ENCODE results near the gene PTPRN2. TPM values are rescaled to one million over a fixed set of nuclear protein-coding genes. Genes with fewer than 3 reads are reported as not detected.

PTPRN2 gene
- total and polyA plus RNA-seq, 3 experiments from 2014 or later: 0.33 to 1.2 (median 0.42) TPM

GRCh38 chr7:158397885-158398284 is 189.7 kb downstream of the PTPRN2 start:
- H3K4me1 ChIP-seq (ENCODE audit: insufficient read depth, low read length): no peaks in the 10 kb centered on the region
- H3K4me1 Mint-ChIP-seq: no peaks in the 10 kb centered on the region
- peaks cover 0 to 2% of the 10 kb centered on the region in 2 donors for H3K27me3 Mint-ChIP-seq
- H3K4me3 ChIP-seq (ENCODE audit: low read length): no peak overlapping the region
- CTCF ChIA-PET: interaction anchor here (2.2 kb wide), 1 partner anchor 579 kb away, joined by 7 read pairs; no protein-coding TSS in a partner anchor
- H3K27ac ChIP-seq (ENCODE audit: low read depth, low read length): no peak overlapping the region
- DNase-seq: no peak
- H3K36me3 Mint-ChIP-seq: no peaks in the 10 kb centered on the region
- H3K9me3 Mint-ChIP-seq: peaks cover 5 to 14% (median 8%) of the 10 kb centered on the region in 5 donors
- POLR2A ChIA-PET: no interaction called here
- no peak overlapping the region for H3K4me3 Mint-ChIP-seq
- H3K9me3 ChIP-seq (ENCODE audit: low read length): peaks cover 7% of the 10 kb centered on the region
- H3K36me3 ChIP-seq (ENCODE audit: insufficient read depth, low read length): no peaks in the 10 kb centered on the region
- no peak overlapping the region for H3K27ac Mint-ChIP-seq
- no peaks in the 10 kb centered on the region for H3K27me3 ChIP-seq (ENCODE audit: insufficient read depth, low read length, poor library complexity, severe bottlenecking)

- Histone ChIP-seq H3K27me3 (ENCODE audit: insufficient read depth, low read length, poor library complexity, severe bottlenecking) (no peaks in the 10 kb centered on the region), H3K4me1 (ENCODE audit: insufficient read depth, low read length) (no peaks in the 10 kb centered on the region), H3K36me3 (ENCODE audit: insufficient read depth, low read length) (no peaks in the 10 kb centered on the region), H3K9me3 (ENCODE audit: low read length) (peaks cover 7% of the 10 kb centered on the region), H3K4me3 (ENCODE audit: low read length) (no peak overlapping the region), H3K27ac (ENCODE audit: low read depth, low read length) (no peak overlapping the region)
- Mint-ChIP-seq H3K36me3 (no peaks in the 10 kb centered on the region), H3K4me1 (no peaks in the 10 kb centered on the region), H3K9me3 (peaks cover 5 to 14% (median 8%) of the 10 kb centered on the region in 5 donors), H3K4me3 (no peak overlapping the region), H3K27ac (peak overlapping the region in 1 of 8 donors; percentile 58), H3K27me3 (peaks cover 0 to 2% of the 10 kb centered on the region in 2 donors)
- no peak for DNase-seq
- ChIA-PET CTCF (interaction anchor here (2.2 kb wide), 1 partner anchor 580 kb away, joined by 7 read pairs; no protein-coding TSS in a partner anchor), POLR2A (no interaction called here)
Measured at GRCh38 chr7:158396982-158397862, 190.4 kb downstream of the PTPRN2 start.

DNA sequence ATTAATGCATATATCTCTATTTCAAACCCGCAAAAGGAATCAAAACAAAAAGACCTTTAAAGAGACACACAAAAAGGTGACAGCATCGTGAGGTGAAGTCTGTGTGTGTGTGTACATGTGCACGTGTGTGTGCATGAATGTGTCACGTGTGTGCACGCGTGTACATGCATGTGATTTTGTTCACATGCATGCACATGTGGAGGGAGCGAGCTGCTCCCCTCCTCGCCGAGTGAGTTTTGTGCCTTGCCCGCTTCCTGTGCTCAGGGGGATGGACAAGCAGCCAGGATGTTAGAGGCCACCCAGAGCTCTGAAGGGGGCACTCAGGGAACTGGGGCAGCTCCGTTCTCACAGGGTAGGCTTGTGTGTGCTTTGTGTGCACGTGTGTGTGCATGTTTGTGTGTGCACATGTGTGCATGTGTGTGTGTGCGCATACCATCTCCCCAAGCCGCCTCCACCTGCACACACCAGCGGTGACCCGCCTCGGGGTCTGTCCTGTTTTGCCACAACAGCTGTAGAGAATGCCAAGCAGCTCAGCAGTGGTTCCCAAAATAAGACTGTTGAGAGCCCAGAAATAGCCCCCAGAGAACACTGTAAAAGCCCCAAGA is 191.2 kb downstream of the PTPRN2 start:
- H3K27ac ChIP-seq (ENCODE audit: low read depth, low read length): no peak overlapping the region
- H3K4me1 ChIP-seq (ENCODE audit: insufficient read depth, low read length): no peaks in the 10 kb centered on the region
- POLR2A ChIA-PET: no interaction called here
- H3K9me3 Mint-ChIP-seq: peaks cover 5 to 14% (median 8%) of the 10 kb centered on the region in 5 donors
- H3K4me3 Mint-ChIP-seq: no peak overlapping the region
- no peaks in the 10 kb centered on the region for H3K36me3 Mint-ChIP-seq
- H3K27me3 ChIP-seq (ENCODE audit: insufficient read depth, low read length, poor library complexity, severe bottlenecking): no peaks in the 10 kb centered on the region
- peaks cover 7% of the 10 kb centered on the region for H3K9me3 ChIP-seq (ENCODE audit: low read length)
- DNase-seq: no peak
- H3K4me1 Mint-ChIP-seq: no peaks in the 10 kb centered on the region
- no peaks in the 10 kb centered on the region for H3K36me3 ChIP-seq (ENCODE audit: insufficient read depth, low read length)
- H3K27me3 Mint-ChIP-seq: no peaks in the 10 kb centered on the region
- CTCF ChIA-PET: interaction anchor here (2.2 kb wide), 1 partner anchor 580 kb away, joined by 7 read pairs; no protein-coding TSS in a partner anchor
- no peak overlapping the region for H3K4me3 ChIP-seq (ENCODE audit: low read length)
- H3K27ac Mint-ChIP-seq: no peak overlapping the region

GRCh38 chr7:158395780-158396278 is 191.8 kb downstream of the PTPRN2 start:
- Mint-ChIP-seq H3K36me3 (no peaks in the 10 kb centered on the region), H3K27ac (no peak overlapping the region), H3K27me3 (no peaks in the 10 kb centered on the region), H3K4me1 (no peaks in the 10 kb centered on the region), H3K9me3 (peaks cover 5 to 14% (median 8%) of the 10 kb centered on the region in 5 donors), H3K4me3 (no peak overlapping the region)
- ChIA-PET POLR2A (no interaction called here), CTCF (interaction anchor here (2.2 kb wide), 1 partner anchor 581 kb away, joined by 7 read pairs; no protein-coding TSS in a partner anchor)
- no peaks in the 10 kb centered on the region for H3K27me3 ChIP-seq (ENCODE audit: insufficient read depth, low read length, poor library complexity, severe bottlenecking)
- H3K4me1 ChIP-seq (ENCODE audit: insufficient read depth, low read length): no peaks in the 10 kb centered on the region
- no peaks in the 10 kb centered on the region for H3K36me3 ChIP-seq (ENCODE audit: insufficient read depth, low read length)
- DNase-seq: no peak
- H3K9me3 ChIP-seq (ENCODE audit: low read length): peaks cover 7% of the 10 kb centered on the region
- H3K4me3 ChIP-seq (ENCODE audit: low read length): no peak overlapping the region
- no peak overlapping the region for H3K27ac ChIP-seq (ENCODE audit: low read depth, low read length)

DNA sequence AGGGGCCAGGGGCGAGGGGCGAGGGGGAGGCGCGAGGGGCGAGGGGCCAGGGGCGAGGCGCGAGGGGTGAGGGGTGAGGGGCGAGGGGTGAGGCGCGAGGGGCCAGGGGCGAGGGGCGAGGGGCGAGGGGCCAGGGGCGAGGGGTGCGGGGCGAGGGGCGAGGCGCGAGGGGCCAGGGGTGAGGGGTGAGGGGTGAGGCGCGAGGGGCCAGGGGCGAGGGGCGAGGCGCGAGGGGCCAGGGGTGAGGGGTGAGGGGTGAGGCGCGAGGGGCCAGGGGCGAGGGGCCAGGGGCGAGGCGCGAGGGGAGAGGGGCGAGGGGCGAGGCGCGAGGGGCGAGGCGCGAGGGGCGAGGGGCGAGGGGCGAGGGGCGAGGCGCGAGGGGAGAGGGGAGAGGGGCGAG is 192.3 kb downstream of the PTPRN2 start:
- Histone ChIP-seq H3K27me3 (ENCODE audit: insufficient read depth, low read length, poor library complexity, severe bottlenecking) (no peaks in the 10 kb centered on the region), H3K4me1 (ENCODE audit: insufficient read depth, low read length) (no peaks in the 10 kb centered on the region), H3K36me3 (ENCODE audit: insufficient read depth, low read length) (no peaks in the 10 kb centered on the region), H3K4me3 (ENCODE audit: low read length) (no peak overlapping the region), H3K27ac (ENCODE audit: low read depth, low read length) (no peak overlapping the region), H3K9me3 (ENCODE audit: low read length) (peaks cover 7% of the 10 kb centered on the region)
- POLR2A ChIA-PET: no interaction called here
- Mint-ChIP-seq H3K36me3 (no peaks in the 10 kb centered on the region), H3K27ac (no peak overlapping the region), H3K4me3 (no peak overlapping the region), H3K4me1 (no peaks in the 10 kb centered on the region), H3K27me3 (no peaks in the 10 kb centered on the region), H3K9me3 (peaks cover 5 to 14% (median 8%) of the 10 kb centered on the region in 5 donors)
- no peak for DNase-seq
- CTCF ChIA-PET: no interaction called here

DNA sequence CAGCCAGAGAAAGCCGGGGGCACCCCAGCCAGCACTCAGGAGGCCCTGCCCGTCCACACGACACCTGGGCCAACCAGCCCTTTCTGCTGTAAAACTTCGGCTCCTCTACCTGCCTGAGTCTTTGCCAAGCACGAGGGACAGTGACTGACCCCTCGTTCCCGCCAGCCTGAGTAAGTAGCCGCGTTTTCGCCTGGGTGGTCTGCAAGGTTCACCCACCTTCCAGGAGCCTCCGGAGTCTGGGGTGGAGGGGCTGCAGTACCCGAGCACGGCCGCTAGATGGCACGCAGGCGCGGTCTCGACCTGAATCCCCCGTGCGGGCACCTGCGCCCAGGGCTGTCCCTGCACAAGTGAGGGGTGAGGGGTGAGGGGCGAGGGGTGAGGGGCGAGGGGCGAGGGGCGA is 192.7 kb downstream of the PTPRN2 start:
- Mint-ChIP-seq H3K9me3 (peaks cover 5 to 14% (median 8%) of the 10 kb centered on the region in 5 donors), H3K27me3 (no peaks in the 10 kb centered on the region), H3K27ac (no peak overlapping the region), H3K4me3 (no peak overlapping the region), H3K4me1 (no peaks in the 10 kb centered on the region), H3K36me3 (no peaks in the 10 kb centered on the region)
- H3K4me1 ChIP-seq (ENCODE audit: insufficient read depth, low read length): no peaks in the 10 kb centered on the region
- no peaks in the 10 kb centered on the region for H3K27me3 ChIP-seq (ENCODE audit: insufficient read depth, low read length, poor library complexity, severe bottlenecking)
- H3K36me3 ChIP-seq (ENCODE audit: insufficient read depth, low read length): no peaks in the 10 kb centered on the region
- peaks cover 7% of the 10 kb centered on the region for H3K9me3 ChIP-seq (ENCODE audit: low read length)
- DNase-seq: peak in 3 of 5 donors; percentile 14 to 57 (median 14)
- H3K27ac ChIP-seq (ENCODE audit: low read depth, low read length): no peak overlapping the region
- ChIA-PET CTCF (no interaction called here), POLR2A (no interaction called here)
- H3K4me3 ChIP-seq (ENCODE audit: low read length): no peak overlapping the region

GRCh38 chr7:158393926-158394625 is 193.5 kb downstream of the PTPRN2 start:
- no peak for DNase-seq
- no peaks in the 10 kb centered on the region for H3K36me3 Mint-ChIP-seq
- H3K9me3 Mint-ChIP-seq: peaks cover 0 to 9% (median 8%) of the 10 kb centered on the region in 5 donors
- H3K4me3 Mint-ChIP-seq: no peak overlapping the region
- H3K4me1 Mint-ChIP-seq: no peaks in the 10 kb centered on the region
- CTCF ChIA-PET: no interaction called here
- no peaks in the 10 kb centered on the region for H3K27me3 Mint-ChIP-seq
- H3K9me3 ChIP-seq (ENCODE audit: low read length): peaks cover 7% of the 10 kb centered on the region
- POLR2A ChIA-PET: no interaction called here
- H3K27me3 ChIP-seq (ENCODE audit: insufficient read depth, low read length, poor library complexity, severe bottlenecking): no peaks in the 10 kb centered on the region
- no peak overlapping the region for H3K27ac Mint-ChIP-seq
- H3K4me3 ChIP-seq (ENCODE audit: low read length): no peak overlapping the region
- no peaks in the 10 kb centered on the region for H3K36me3 ChIP-seq (ENCODE audit: insufficient read depth, low read length)
- no peaks in the 10 kb centered on the region for H3K4me1 ChIP-seq (ENCODE audit: insufficient read depth, low read length)
- H3K27ac ChIP-seq (ENCODE audit: low read depth, low read length): no peak overlapping the region

DNA sequence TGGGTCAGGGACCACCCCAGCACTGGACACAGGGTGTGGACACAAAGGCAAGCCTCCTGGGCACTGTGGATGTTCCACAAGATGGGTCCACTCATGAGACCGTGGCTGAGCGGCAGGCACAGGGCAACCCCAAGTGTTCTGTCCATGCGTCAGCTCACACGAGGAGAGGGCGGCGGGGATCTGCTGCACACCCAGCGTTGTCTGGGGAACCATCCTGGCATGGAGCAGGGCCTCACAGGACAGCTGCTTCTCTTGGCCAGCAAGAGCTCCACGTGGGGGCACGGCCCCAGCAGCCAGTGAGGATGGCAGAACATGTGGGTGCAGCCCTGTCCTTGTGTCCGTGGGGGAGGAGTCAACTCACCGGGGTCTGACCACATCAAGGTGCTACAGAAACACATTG is 195.4 kb downstream of the PTPRN2 start:
- Mint-ChIP-seq H3K4me1 (no peaks in the 10 kb centered on the region), H3K4me3 (no peak overlapping the region), H3K36me3 (no peaks in the 10 kb centered on the region), H3K27me3 (peaks cover 0 to 1% of the 10 kb centered on the region in 2 donors), H3K27ac (no peak overlapping the region), H3K9me3 (no peaks in the 10 kb centered on the region)
- no peak for DNase-seq
- Histone ChIP-seq H3K27ac (ENCODE audit: low read depth, low read length) (no peak overlapping the region), H3K9me3 (ENCODE audit: low read length) (no peaks in the 10 kb centered on the region), H3K36me3 (ENCODE audit: insufficient read depth, low read length) (no peaks in the 10 kb centered on the region), H3K27me3 (ENCODE audit: insufficient read depth, low read length, poor library complexity, severe bottlenecking) (no peaks in the 10 kb centered on the region), H3K4me3 (ENCODE audit: low read length) (no peak overlapping the region), H3K4me1 (ENCODE audit: insufficient read depth, low read length) (no peaks in the 10 kb centered on the region)
- ChIA-PET CTCF (no interaction called here), POLR2A (no interaction called here)

Data from CD8-positive, alpha-beta memory T cell (primary cell).